ENCODE data around the gene HMOX1. TPM values are rescaled to one million over a fixed set of nuclear protein-coding genes. Genes with fewer than 3 reads are reported as not detected.
"Not testable (repeated sequence)": the region's sequence is repeated elsewhere in the genome, so short reads cannot be mapped to it uniquely, and the experiment has no call there.

Gene HMOX1
- total RNA-seq, 2 donors from 2014 or later = 9.3 to 32.0 TPM

DNA sequence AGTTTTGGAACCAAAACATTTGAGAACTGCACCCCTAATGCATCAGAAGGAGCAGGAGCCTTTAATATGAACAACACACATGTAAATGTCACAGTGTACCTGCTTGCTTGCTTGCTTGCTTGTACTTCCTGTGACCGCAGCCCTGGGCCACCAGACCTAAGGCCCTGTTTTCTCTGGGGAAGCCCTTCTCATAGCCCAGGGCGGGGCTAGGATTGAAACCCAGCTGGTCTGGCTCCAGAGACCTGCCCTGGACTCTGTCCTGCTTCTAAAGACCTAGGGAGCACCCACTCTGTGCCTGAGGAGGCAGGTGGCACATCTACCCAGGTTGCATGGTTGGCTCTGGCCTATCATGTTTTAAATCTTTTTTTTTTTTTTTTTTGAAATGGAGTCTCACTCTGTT lies 11.5 kb downstream of the HMOX1 start:
- Histone ChIP-seq H3K4me1 (peaks cover 1% of the 10 kb centered on the region), H3K9me3 (no peaks in the 10 kb centered on the region), H3K4me3 (no peak overlapping the region), H3K27me3 (no peaks in the 10 kb centered on the region), H3K27ac (no peak overlapping the region), H3K36me3 (replicated peaks in 1 of 2; ENCODE audit: insufficient read depth in 1 of 2, low read depth in 2 of 2) (no peaks in the 10 kb centered on the region)
- ATAC-seq = no peak
- DNase-seq = no peak
- no peak for TF ChIP-seq POLR2A (IDR thresholded peaks at IDR 0.05)
- TF ChIP-seq, protein P1, sequence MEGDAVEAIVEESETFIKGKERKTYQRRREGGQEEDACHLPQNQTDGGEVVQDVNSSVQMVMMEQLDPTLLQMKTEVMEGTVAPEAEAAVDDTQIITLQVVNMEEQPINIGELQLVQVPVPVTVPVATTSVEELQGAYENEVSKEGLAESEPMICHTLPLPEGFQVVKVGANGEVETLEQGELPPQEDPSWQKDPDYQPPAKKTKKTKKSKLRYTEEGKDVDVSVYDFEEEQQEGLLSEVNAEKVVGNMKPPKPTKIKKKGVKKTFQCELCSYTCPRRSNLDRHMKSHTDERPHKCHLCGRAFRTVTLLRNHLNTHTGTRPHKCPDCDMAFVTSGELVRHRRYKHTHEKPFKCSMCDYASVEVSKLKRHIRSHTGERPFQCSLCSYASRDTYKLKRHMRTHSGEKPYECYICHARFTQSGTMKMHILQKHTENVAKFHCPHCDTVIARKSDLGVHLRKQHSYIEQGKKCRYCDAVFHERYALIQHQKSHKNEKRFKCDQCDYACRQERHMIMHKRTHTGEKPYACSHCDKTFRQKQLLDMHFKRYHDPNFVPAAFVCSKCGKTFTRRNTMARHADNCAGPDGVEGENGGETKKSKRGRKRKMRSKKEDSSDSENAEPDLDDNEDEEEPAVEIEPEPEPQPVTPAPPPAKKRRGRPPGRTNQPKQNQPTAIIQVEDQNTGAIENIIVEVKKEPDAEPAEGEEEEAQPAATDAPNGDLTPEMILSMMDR (IDR thresholded peaks at IDR 0.05) = no peak
- 88 to 90% methylated on average over 2 of the region's 2 CpGs for WGBS, 2 donors
- intact Hi-C loops (cut with DNase I) = no loop called here

DNA sequence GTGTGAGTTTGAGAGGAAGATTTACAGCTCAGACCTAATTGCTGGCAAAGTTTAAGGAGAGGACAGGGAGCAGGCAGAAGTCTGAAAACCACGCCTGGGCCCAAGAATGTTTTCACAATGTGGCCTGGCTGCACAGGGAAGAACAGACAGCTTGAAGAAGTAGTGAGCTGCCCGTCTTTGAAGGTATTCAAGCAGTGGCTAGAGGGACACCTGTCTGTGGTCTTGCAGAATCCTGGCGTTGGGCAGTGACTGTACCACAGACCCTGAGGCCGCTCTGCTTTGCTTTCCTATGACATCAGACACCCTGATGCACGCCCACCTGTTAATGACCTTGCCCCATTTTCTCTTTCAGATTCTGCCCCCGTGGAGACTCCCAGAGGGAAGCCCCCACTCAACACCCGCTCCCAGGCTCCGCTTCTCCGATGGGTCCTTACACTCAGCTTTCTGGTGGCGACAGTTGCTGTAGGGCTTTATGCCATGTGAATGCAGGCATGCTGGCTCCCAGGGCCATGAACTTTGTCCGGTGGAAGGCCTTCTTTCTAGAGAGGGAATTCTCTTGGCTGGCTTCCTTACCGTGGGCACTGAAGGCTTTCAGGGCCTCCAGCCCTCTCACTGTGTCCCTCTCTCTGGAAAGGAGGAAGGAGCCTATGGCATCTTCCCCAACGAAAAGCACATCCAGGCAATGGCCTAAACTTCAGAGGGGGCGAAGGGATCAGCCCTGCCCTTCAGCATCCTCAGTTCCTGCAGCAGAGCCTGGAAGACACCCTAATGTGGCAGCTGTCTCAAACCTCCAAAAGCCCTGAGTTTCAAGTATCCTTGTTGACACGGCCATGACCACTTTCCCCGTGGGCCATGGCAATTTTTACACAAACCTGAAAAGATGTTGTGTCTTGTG lies 12.5 kb downstream of the HMOX1 start:
- Histone ChIP-seq H3K4me3 (no peak overlapping the region), H3K4me1 (peaks cover 11% of the 10 kb centered on the region), H3K36me3 (replicated peaks in 1 of 2; ENCODE audit: insufficient read depth in 1 of 2, low read depth in 2 of 2) (no peaks in the 10 kb centered on the region), H3K27me3 (no peaks in the 10 kb centered on the region), H3K27ac (no peak overlapping the region), H3K9me3 (no peaks in the 10 kb centered on the region)
- no peak for TF ChIP-seq POLR2A (IDR thresholded peaks at IDR 0.05)
- TF ChIP-seq, protein P1 (IDR thresholded peaks at IDR 0.05) = no peak
- intact Hi-C loops (cut with DNase I) = no loop called here
- ATAC-seq (no peak), DNase-seq (no peak)
- WGBS, 2 donors = 69 to 70% methylated on average over 15 to 16 of the region's 16 CpGs

DNA sequence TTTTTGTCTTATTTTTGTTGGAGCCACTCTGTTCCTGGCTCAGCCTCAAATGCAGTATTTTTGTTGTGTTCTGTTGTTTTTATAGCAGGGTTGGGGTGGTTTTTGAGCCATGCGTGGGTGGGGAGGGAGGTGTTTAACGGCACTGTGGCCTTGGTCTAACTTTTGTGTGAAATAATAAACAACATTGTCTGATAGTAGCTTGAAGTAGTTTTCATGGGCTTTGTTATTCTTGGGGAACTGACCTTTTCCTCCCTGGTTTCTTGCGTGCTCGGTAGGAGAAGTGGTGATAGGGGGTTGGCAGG lies 13.1 kb downstream of the HMOX1 start:
- intact Hi-C loops (cut with DNase I) = no loop called here
- Histone ChIP-seq H3K4me1 (peaks cover 17% of the 10 kb centered on the region), H3K27ac (no peak overlapping the region), H3K4me3 (no peak overlapping the region), H3K27me3 (no peaks in the 10 kb centered on the region), H3K36me3 (replicated peaks in 1 of 2; ENCODE audit: insufficient read depth in 1 of 2, low read depth in 2 of 2) (no peaks in the 10 kb centered on the region), H3K9me3 (no peaks in the 10 kb centered on the region)
- no peak for TF ChIP-seq POLR2A (IDR thresholded peaks at IDR 0.05)
- TF ChIP-seq, protein P1 (IDR thresholded peaks at IDR 0.05) = no peak
- whole genome bisulfite sequencing, 2 donors = 37 to 39% methylated on average over 4 of the region's 4 CpGs
- DNase-seq = no peak
- no peak for ATAC-seq

DNA sequence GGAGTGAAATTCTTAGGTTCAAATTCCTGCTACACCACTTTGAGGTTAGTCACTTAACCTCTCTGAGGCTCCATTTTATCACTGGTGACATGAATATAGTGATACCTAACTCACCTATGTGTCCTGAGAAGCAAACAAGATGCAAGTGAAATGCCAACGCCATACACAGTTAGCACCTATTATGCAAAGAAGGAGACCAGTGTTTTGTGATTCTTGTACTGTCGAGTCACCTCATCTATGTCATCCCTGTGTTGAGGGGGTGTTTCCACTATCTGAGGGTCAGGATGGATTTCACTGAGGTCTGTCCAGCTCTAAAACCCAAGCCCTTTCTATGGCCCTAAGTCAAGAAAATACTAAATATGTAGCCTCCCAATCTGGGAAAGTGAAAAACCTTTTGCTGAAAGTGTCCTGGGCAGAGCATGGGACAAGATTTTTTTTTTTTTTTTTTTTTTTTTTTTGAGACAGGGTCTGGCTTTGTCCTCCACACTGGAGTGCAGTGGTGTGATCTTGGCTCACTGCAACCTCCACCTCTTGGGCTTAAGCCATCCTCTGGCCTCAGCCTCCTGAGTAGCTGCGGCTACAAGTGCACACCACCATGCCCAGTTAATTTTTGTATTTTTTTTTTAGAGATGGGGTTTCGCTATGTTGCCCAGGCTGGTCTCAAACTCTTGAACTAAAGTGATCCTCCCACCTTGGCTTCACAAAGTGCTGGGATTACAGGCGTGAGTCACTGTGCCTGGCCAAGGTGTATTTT lies 14.1 kb downstream of the HMOX1 start:
- Histone ChIP-seq H3K27me3 (no peaks in the 10 kb centered on the region), H3K4me3 (no peak overlapping the region), H3K9me3 (no peaks in the 10 kb centered on the region), H3K4me1 (peaks cover 23% of the 10 kb centered on the region), H3K27ac (no peak overlapping the region), H3K36me3 (replicated peaks in 1 of 2; ENCODE audit: insufficient read depth in 1 of 2, low read depth in 2 of 2) (no peaks in the 10 kb centered on the region)
- ATAC-seq (no peak), DNase-seq (no peak)
- intact Hi-C loops (cut with DNase I) = no loop called here
- 85 to 92% methylated on average over 4 to 5 of the region's 5 CpGs for WGBS, 2 donors
- no peak for TF ChIP-seq POLR2A (IDR thresholded peaks at IDR 0.05)
- TF ChIP-seq, protein P1 (IDR thresholded peaks at IDR 0.05) = no peak

DNA sequence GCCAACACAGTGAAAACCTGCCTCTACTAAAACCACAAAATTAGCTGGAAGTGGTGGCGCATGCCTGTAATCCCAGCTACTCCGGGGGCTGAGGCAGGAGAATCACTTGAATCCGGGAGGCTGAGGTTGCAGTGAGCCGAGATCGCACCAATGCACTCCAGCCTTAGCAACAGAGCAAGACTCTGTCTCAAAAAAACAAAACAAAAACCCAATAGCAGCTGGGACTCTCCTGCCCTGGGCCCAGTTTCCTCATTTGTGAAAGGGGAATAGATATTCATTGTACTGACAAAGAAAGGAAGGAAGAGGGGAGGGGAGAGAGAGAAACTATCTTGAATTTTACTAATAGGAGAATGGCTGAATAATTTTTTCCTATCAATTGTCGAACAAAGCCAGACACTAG lies 15.7 kb downstream of the HMOX1 start:
- H3K27me3 ChIP-seq; H3K9me3 ChIP-seq; intact Hi-C loops (cut with DNase I); H3K36me3 ChIP-seq (replicated peaks in 1 of 2; ENCODE audit: insufficient read depth in 1 of 2, low read depth in 2 of 2); H3K4me3 ChIP-seq; ATAC-seq; DNase-seq: not testable (repeated sequence)
- Histone ChIP-seq H3K4me1 (peaks cover 29% of the 10 kb centered on the region), H3K27ac (peak overlapping the region in 2 of 4 donors; percentile 72 to 83)
- WGBS, 2 donors = 79 to 85% methylated on average over 6 of the region's 6 CpGs
